Measurements from ENCODE around the gene ATXN1. TPM values are rescaled to one million over a fixed set of nuclear protein-coding genes. Genes with fewer than 3 reads are reported as not detected.

Gene ATXN1
- total and polyA plus RNA-seq, 2 of the 8 experiments (the other 6 are each of a cell fraction or from before 2014, with no cell fraction given), result 1.6 to 4.0 TPM

GRCh38 chr6:16677458-16677857 is 83.8 kb downstream of the ATXN1 start (continued):
- no peak for TF ChIP-seq CBX8 (IDR thresholded peaks at IDR 0.05; ENCODE audit: borderline replicate concordance, low read depth, low read length)
- TF ChIP-seq TCF12 (IDR thresholded peaks at IDR 0.05; ENCODE audit: low read depth, low read length), result no peak
- no peak for TF ChIP-seq CHD2 (IDR thresholded peaks at IDR 0.05; ENCODE audit: low read length)
- TF ChIP-seq BCL11A (IDR thresholded peaks at IDR 0.05; ENCODE audit: low read depth in 2 of 2, low read length in 2 of 2), result no peak
- no peak for TF ChIP-seq KDM1A (IDR thresholded peaks at IDR 0.05; ENCODE audit: borderline replicate concordance, low read length)
- no peak for TF ChIP-seq SP4 (IDR thresholded peaks at IDR 0.05; ENCODE audit: low read length)
- TF ChIP-seq SRF (IDR thresholded peaks at IDR 0.05; ENCODE audit: low read depth, low read length), result no peak
